Loucy (cell line): Measurements from ENCODE around the gene TMED3.

Experiments used
- H2AFZ ChIP-seq: fragments of 200-600 bp; sonication (generic); 2 replicates; pipeline ENCODE4 v1.6.0; 2016; ENCODE audit warnings: antibody characterized with exemption, mild to moderate bottlenecking, low read length, moderate library complexity
- H3F3A ChIP-seq: fragments of 200-600 bp; 2 replicates; pipeline ENCODE4 v1.6.0; 2016; ENCODE audit warnings: antibody characterized with exemption, low read depth, mild to moderate bottlenecking
- H3K27me3 ChIP-seq: fragments of 200-600 bp; sonication (generic); 2 replicates; pipeline ENCODE4 v1.6.1; 2014; ENCODE audit warnings: low read length, mild to moderate bottlenecking; ENCODE audit not compliant: insufficient read depth, poor library complexity, severe bottlenecking
- H3K36me3 ChIP-seq: fragments of 200-600 bp; sonication (generic); 2 replicates; pipeline ENCODE4 v1.6.1; 2016; ENCODE audit warnings: low read length; ENCODE audit not compliant: insufficient read depth
- H3K4me1 ChIP-seq: fragments of 200-600 bp; sonication (generic); 2 replicates; pipeline ENCODE4 v1.5.1; 2014; ENCODE audit warnings: low read length, mild to moderate bottlenecking; ENCODE audit not compliant: insufficient read depth, poor library complexity, severe bottlenecking
- H3K4me2 ChIP-seq: fragments of 200-600 bp; sonication (generic); 2 replicates; pipeline ENCODE4 v1.6.0; 2014; ENCODE audit warnings: antibody characterized with exemption, low read length, low read depth, mild to moderate bottlenecking; ENCODE audit not compliant: poor library complexity, severe bottlenecking
- H3K4me3 ChIP-seq: fragments of 200-600 bp; sonication (generic); 2 replicates; pipeline ENCODE4 v1.5.1; 2014; ENCODE audit warnings: low read length, mild to moderate bottlenecking, mixed read lengths; ENCODE audit not compliant: poor library complexity, severe bottlenecking
- H3K79me2 ChIP-seq: fragments of 200-600 bp; sonication (generic); 2 replicates; pipeline ENCODE4 v1.6.1; 2014; ENCODE audit warnings: low read length; ENCODE audit not compliant: insufficient read depth
- H3K9ac ChIP-seq: fragments of 200-600 bp; sonication (generic); 2 replicates; pipeline ENCODE4 v1.6.0; 2014; ENCODE audit warnings: mild to moderate bottlenecking, low read depth, low read length, moderate library complexity; ENCODE audit not compliant: poor library complexity, severe bottlenecking
- H3K9me2 ChIP-seq: fragments of 200-600 bp; sonication (generic); replicated peaks from 2 replicates; pipeline ENCODE4 v1.6.1; 2016; ENCODE audit warnings: low read depth, low read length, mixed read lengths
- H3K9me3 ChIP-seq: fragments of 200-600 bp; sonication (generic); 2 replicates; pipeline ENCODE4 v1.6.1; 2014; ENCODE audit warnings: mild to moderate bottlenecking, antibody characterized with exemption, low read length, low read depth; ENCODE audit not compliant: insufficient read depth
- H4K20me1 ChIP-seq: fragments of 200-600 bp; sonication (generic); 2 replicates; pipeline ENCODE4 v1.6.0; 2014; ENCODE audit warnings: antibody characterized with exemption, low read length, mild to moderate bottlenecking; ENCODE audit not compliant: insufficient read depth, poor library complexity, severe bottlenecking
- EZH2phosphoT487 ChIP-seq: fragments of 200-600 bp; IDR thresholded peaks from 2 replicates; pipeline ENCODE4 v1.6.1; 2018; ENCODE audit warnings: antibody characterized with exemption, mild to moderate bottlenecking, moderate library complexity, borderline replicate concordance
- TF ChIP-seq, protein P1 (sequence below): fragments of 200-600 bp; sonication (generic); conservative IDR thresholded peaks from 2 replicates; pipeline ENCODE4 v1.5.1; 2014; ENCODE audit warnings: mild to moderate bottlenecking, antibody characterized with exemption, low read length

Gene TMED3

DNA sequence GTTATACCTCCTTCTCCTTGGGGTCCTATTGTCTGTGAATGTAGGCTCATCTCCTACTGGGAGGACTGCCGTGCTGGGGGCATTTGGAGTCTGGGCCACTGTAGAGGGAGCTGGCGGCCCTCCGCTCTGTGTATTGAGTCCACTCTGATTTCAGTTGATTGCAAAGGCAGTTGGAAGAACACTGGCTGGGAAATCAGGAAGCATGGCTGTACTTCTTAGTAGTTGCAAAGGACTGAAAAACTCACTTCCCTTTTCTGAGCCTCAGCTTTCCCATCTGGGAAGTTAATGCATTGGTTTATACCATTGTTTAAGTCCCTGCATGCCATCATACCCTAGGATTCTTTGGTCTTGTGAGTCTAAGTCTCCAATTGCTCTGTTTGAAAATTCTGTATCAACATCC lies 46.7 kb downstream of the TMED3 start:
- TF ChIP-seq EZH2phosphoT487 = no peak
- TF ChIP-seq, protein P1, sequence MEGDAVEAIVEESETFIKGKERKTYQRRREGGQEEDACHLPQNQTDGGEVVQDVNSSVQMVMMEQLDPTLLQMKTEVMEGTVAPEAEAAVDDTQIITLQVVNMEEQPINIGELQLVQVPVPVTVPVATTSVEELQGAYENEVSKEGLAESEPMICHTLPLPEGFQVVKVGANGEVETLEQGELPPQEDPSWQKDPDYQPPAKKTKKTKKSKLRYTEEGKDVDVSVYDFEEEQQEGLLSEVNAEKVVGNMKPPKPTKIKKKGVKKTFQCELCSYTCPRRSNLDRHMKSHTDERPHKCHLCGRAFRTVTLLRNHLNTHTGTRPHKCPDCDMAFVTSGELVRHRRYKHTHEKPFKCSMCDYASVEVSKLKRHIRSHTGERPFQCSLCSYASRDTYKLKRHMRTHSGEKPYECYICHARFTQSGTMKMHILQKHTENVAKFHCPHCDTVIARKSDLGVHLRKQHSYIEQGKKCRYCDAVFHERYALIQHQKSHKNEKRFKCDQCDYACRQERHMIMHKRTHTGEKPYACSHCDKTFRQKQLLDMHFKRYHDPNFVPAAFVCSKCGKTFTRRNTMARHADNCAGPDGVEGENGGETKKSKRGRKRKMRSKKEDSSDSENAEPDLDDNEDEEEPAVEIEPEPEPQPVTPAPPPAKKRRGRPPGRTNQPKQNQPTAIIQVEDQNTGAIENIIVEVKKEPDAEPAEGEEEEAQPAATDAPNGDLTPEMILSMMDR = no peak
- H2AFZ ChIP-seq = no peak overlapping the region
- H3K9me2 ChIP-seq = no peaks in the 10 kb centered on the region

DNA sequence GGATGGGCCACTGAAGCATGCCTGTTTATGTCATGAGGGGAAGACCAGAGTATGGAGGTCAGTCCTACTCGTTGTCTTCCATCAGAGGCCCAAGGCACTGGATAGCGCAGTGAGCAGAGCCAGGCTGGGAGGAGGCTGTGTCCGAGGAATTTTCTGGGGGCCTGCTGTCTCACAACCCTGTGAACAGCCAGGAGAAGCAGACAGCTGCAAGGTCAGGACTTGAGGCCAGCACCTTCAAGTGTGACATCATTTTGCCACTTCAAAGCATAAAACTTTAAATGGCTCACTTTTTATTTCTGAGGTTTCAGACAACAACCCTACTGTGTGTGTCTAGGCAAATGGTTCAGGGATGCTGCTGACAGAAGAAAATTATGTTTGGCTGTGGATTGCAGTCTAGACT lies 47.2 kb downstream of the TMED3 start:
- Histone ChIP-seq H3K27me3 (no peaks in the 10 kb centered on the region), H3K4me2 (no peak overlapping the region), H2AFZ (no peak overlapping the region), H4K20me1 (no peaks in the 10 kb centered on the region), H3K4me3 (no peak overlapping the region), H3K9me2 (no peaks in the 10 kb centered on the region), H3F3A (no peaks in the 10 kb centered on the region), H3K79me2 (no peaks in the 10 kb centered on the region), H3K4me1 (no peaks in the 10 kb centered on the region), H3K9ac (no peak overlapping the region), H3K36me3 (no peaks in the 10 kb centered on the region), H3K9me3 (no peaks in the 10 kb centered on the region)
- no peak for TF ChIP-seq EZH2phosphoT487
- TF ChIP-seq, protein P1 = no peak

More for the DNA sequence above, 46.7 kb downstream of the TMED3 start:
- Histone ChIP-seq H3F3A (no peaks in the 10 kb centered on the region), H3K4me1 (no peaks in the 10 kb centered on the region), H3K9me3 (no peaks in the 10 kb centered on the region), H3K27me3 (no peaks in the 10 kb centered on the region), H4K20me1 (no peaks in the 10 kb centered on the region), H3K9ac (no peak overlapping the region), H3K4me2 (no peak overlapping the region), H3K36me3 (no peaks in the 10 kb centered on the region), H3K4me3 (no peak overlapping the region), H3K79me2 (no peaks in the 10 kb centered on the region)

GRCh38 chr15:79364571-79365240 lies 53.8 kb downstream of the TMED3 start:
- no peaks in the 10 kb centered on the region for H3K9me2 ChIP-seq
- H3K36me3 ChIP-seq = no peaks in the 10 kb centered on the region
- no peak overlapping the region for H3K4me2 ChIP-seq
- no peaks in the 10 kb centered on the region for H3K27me3 ChIP-seq
- H3K9ac ChIP-seq = no peak overlapping the region
- TF ChIP-seq, protein P1 = no peak
- TF ChIP-seq EZH2phosphoT487 = no peak
- H4K20me1 ChIP-seq = no peaks in the 10 kb centered on the region
- H3K4me1 ChIP-seq = no peaks in the 10 kb centered on the region
- no peaks in the 10 kb centered on the region for H3F3A ChIP-seq
- no peak overlapping the region for H3K4me3 ChIP-seq
- no peak overlapping the region for H2AFZ ChIP-seq
- no peaks in the 10 kb centered on the region for H3K79me2 ChIP-seq
- no peaks in the 10 kb centered on the region for H3K9me3 ChIP-seq
